Fibroblast of gingiva (primary cell): ENCODE data around the gene PHACTR3.

ENCODE experiments used
- DNase-seq: peaks from one replicate; pipeline ENCODE4 v3.0.0-alpha.2; 2011; ENCODE audit warnings: low read depth

The PHACTR3 gene

DNA sequence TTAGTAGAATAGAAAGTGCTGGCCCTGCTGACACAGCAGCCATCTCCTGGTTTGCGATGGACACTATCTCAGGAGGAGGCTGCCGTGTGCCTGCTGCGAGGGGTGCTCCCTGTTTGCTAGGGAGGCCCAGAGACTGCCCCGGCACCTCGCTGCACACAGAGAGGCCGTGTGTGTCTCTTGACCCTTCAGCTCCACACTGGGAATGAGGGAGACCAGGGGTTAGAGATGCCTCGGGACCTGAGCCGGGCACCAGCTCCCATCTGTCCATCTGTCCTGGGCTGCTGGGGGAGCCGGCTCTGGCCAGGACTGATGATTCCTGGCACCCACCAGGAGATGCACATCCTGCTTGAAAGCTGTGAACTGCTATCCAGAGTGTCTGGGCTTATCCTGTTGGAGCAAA, 18.2 kb downstream of the PHACTR3 start:
- DNase-seq = no peak

DNA sequence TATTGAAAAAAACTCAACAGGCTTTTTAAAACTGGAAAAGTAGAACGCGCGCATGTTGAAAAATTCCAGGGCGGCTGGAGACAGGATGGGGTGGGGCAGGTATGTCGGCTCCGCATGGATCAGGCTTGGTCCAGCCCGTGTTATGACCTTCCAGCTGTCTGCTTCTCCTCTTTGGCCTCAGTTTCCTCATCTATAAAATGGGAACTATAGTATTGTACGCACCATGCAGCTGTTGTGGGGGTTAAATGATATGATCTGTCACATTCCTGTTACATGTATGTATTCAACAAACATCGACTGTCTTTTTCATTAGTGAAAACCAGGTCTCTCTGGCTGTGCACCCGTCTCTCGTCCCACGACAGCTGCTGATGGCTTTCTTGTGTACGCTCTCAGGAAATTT, 18.8 kb downstream of the PHACTR3 start:
- no peak for DNase-seq

DNA sequence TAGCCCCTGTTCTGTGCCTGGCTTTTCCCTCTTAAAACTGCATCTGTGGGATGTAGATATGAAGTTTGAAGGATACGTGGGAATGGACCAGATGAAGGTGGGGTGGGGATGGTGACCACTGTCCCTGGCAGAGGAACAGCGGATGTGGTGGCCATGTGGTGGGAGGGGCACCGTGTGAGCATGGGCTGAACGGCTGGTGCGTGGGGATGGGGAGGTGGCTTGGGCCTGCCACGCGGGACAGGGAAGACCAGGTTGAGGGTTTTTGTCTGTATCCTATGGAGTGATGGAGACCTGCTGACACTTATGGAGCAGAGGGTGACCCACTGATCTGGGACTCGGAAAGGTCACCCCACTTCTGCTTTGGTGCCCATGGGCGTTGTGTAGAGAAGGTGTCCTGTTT, 19.2 kb downstream of the PHACTR3 start:
- no peak for DNase-seq

DNA sequence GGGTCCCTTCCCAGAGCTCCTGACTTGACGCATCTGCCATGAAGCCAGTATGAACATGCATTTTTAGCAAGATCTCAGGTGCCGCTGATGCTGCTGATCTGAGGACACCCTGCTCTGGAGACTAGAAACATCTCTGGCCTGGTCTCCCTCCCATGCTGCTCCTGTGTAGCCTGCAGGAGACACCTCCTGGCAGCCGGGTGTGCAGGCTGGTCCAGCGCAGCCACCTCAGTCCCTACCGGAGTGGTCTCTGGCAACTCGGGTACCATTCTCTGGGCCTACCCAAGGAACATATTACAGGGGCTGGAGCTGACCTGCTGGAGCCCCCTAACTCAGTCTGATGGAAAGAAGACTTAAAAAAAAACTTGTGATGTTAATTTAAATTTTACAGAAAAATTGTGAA, 20.1 kb downstream of the PHACTR3 start:
- no peak for DNase-seq

DNA sequence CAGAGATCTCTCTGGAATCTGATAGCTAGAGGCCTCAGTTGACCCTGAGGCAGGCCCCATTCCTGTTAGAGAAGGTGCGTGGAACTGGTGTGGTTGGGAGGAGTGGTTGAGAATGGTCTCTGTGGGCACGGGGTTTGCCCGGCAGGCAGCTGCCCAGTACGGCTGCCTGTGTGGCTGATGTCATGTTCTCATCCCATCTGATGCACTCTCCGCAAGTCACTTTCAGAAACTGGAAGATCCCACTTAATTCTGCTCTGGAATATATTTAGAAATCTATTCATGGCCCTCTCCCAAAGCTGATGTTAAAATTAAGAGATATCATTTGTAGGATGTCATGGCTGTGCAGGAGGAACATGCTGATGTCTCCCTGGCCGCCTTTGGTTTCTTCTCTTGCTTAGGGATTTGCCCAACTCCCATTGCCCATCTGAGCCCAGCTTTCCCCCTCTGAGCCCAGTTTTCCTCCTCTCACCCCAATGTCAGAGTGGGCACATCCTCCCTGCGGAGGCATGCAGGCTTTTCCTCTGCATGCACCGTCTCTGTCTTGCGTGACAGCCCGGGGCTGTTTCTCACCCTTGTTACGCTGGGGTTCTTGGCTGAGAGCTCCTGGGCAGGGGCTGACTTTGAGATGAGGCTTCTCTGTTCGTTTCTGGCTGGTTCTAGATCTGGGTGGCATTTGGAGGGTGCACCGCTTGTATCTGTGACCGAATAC, 21.0 kb downstream of the PHACTR3 start:
- DNase-seq = no peak

DNA sequence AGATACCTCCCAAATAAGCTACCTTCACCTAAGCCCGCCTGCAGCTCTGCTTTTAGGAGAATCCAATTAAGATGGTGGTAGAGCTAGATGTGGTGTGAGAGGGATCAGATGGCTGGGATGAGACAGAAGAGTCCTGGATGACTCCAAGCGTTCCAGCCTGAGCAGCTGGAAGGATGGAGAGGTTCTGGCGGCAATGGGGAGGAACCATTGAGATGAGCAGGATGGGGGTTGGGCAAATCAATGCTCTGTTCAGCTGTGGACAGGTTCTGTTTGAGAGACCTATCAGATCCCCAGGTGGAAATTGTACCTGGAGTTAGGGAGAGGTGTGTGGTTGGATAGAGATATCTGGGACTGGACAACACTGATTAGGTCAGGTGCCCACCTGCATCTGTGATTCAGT, 23.0 kb downstream of the PHACTR3 start:
- no peak for DNase-seq

DNA sequence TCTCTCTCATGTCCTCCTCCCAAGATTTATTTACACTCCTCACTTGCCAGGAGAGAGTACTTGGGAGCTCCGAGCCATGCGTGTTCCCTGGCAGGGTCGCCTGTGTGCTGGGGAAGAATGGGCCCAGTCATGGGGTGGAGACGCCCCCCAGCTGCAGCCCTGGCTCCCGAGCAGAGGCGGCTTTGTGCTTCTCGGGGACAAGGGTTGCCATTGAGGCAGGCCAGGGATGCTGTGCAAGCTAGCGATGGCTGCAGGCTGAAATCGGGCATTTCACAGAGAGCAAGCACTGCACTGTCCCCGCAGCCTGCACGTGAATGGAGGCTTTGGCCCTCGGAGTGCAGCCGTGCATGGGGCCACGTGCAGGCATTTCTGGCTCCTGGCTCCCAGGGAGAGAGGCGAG, 23.8 kb downstream of the PHACTR3 start:
- no peak for DNase-seq

DNA sequence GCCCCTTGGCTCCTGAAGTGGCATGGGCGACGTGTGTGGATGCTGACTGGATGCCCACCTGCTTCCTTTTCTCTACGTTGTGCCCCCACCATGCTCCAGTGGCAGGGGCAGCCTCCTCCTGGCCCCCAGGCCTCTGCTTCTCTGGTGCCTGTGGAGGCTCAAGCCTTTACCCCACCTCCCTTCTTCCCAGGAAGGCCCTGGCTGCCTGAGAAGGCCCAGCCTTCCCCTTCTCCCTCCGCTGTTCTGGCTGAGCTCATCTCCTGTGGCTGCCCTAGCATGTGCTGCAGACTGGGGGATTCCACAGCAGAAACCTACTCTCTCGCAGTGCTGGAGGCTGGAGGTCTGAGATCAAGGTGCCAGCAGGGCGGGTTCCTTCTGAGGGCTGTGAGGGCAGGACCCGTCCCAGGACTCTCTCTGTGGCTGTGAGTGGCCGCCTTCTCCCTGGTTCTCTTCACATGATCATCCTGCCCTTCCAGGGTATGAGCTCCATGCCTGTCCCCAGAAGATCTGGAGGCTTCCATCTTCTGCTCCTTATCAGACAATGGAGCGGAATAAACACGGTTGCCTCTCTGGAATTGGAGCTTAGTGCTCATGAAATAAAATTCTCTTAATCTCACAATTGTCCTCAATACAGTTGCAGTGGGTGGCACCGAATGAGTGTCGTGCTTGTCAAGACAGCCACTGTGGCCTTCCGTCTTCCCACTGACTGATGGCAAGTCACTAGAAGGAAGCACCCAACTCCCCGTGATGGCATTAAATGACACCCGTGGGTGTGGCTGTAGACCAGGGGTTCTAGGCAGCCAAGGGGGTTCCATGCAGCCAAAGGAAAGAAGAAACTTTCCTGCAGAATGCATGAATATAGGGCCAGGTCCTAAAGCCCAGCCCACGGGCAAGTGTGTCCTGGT, 25.1 kb downstream of the PHACTR3 start:
- no peak for DNase-seq

DNA sequence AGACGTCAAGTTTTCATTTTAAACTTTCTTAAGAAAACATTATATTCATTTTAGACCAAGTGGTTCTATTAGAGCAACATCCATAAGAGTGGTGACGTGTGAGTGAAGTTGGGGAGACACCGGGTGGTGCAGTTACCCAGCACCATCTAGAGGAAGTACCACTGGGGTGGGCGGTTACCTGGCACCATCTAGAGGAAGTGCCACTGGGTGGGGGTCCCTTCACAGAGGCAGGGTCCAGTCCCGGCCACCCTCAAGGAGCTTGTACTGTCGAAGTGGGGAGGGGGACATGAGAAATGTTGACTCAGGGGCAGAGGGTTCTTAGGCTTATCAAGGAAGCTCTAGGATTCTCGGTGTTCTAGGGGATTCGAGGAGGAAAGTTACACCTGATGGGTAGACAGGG, 26.2 kb downstream of the PHACTR3 start:
- DNase-seq = no peak

DNA sequence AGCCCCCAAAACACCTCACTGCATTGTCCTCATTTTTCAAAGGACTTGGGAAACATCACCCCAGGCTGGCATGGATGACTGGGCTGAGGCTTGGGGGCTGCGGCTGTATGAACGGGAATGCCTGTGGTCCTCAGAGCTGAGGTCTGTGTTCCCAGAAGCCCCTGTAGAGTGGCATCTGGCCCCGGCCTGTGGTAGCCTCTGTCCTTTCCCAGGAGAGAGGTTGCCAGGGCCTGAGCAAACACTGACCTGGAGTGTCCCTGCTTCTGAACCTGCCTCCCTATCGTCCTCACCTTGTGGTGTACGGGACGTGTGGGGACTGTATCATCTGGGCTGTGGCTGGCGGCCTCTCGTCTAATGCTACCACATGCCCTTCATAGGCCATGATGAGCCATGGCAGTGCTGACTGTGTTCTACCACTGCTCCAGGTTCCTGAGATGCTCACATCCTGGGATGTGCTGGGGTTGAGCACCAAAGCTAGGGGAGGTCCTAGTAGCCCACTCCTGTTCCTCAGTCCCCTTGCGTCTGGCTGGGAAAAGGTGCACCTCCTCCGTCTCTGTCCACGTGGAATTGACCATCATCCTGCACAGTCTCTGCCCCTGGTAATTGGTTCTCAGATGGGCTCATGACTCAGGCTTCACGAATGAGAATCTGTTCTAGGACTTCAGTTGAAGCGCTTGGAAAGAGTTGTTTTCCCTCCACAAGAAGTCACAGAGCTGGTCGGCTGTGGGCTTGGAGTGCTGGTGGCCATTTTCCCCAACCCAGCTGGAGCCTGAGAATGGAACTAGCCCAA, 27.6 kb downstream of the PHACTR3 start:
- no peak for DNase-seq

DNA sequence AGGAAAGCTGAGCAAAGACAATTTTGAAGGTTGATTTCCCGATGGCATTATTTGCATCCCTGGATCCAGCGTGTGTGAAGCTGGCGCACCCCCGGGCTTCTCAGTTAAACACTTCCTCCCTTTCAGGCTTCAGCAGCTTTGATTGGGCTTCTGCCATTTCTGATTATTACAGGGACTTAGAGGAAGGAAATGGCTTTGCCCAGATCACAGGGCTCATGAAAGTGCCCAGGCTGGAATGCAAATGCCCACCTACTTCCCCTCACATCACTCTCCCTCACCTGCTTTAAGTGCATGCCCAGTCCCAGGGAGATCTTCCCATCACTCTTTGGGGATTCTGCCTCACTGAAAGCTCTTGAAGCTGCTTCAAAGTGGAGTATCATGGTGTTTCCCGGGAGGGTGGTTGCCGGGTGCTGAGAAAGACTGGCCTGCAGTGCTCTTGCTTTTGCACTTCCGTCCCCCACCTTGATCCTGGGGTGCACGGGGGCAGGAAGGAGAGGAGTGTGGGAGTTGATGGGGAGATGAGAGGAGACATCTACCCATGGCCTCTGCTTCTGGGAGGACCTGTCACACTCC, 28.3 kb downstream of the PHACTR3 start:
- no peak for DNase-seq

DNA sequence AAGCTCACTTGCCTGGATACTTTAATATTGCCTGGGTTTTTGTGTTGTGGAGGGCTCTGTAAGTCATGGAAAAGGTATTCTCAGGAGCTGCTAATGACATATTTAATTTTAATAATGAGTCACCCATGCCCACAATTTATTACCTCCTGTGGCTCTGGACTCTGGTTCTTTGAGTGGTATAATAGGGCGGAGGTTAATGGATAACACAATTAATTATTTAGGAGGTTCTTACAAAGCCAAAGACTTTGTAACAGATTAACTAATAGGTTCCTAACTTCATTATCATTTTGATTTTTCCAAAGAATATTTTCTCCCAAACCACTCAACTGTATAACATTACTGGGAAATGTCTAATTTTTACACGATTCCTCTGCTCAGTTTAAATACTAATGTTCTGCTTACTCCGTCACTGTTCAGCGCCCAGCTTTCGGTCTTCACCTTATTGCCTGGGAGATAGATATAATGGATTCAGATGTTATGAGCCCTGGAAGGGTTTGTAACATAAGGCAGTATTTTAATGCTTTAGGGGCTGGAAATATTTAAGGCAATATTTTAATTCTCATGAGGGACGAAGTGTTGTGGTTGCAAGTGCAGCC, 29.4 kb downstream of the PHACTR3 start:
- no peak for DNase-seq

DNA sequence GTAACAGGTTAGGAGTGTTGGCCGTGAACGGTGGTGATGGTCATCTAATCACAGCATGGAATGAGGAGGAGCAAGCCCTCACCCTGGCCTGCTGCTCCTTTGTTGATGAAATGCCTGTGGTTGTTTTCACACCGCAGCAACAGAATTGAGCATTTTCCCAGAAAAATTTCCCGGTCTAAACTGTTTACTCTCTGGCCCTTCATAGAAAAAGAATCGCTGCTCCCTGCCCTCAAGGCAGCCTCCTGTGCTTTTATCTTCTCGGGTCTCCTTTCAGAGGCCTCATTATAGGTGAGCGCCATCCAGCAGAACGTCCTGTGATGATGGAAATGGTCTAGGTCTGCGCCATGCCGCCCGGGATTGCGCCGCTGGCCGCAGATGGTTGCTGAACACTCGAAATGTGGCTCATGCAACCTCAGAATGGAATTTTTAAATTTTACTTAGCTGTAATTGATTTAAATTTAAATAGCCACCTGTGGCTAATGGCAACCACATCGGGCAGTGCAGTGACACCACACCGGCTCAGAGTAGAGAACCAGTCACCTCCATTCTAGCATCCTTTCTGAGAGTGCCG, 30.2 kb downstream of the PHACTR3 start:
- no peak for DNase-seq

DNA sequence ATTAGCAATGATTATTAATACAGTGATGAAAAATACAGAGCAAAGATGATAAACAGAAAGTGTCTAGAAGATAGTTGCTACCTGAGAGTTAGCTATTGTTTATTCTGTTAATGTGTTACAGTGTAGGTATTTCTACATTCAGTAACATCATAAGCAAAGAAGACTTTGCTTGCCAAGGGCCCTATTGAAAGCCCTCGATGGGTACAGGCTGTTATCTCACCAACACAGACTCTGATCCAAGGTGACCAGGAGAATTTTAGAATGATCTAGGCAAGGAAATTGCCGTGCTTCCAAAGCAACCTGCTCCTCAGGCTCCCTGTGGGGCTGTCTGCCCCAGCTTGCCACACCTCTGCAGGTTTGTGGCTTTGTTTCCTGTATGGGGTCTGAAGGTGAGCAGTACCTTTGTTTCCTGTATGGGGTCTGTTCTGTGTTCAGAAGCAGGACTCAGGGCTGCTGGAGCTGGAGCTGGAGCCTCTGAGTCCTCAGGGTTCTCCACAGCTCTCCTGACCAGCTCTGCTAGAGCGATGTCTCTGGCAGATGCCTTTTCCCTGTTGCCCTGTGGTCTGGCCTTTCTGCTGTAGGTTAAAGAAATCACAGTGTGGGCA, 32.5 kb downstream of the PHACTR3 start:
- no peak for DNase-seq

DNA sequence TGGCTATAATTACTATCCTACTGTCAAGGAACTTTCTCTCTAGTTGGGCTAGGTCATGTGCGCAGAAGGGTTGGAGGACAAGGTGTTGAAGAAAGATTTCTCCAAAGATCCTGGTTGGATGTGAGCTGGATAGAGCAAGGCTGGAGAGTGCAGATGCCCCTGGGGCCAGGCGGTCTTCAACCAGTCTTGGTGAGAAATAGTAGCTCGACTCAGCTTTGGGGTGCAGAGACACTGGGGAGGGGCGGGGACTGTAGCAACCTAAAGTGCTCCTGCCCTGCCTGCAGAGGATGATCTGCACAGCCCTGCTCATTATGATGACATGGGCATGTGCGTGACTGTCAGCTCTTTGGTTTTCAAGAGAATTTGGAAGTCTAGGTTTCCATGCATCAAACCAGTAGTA, 35.9 kb downstream of the PHACTR3 start:
- DNase-seq = no peak

DNA sequence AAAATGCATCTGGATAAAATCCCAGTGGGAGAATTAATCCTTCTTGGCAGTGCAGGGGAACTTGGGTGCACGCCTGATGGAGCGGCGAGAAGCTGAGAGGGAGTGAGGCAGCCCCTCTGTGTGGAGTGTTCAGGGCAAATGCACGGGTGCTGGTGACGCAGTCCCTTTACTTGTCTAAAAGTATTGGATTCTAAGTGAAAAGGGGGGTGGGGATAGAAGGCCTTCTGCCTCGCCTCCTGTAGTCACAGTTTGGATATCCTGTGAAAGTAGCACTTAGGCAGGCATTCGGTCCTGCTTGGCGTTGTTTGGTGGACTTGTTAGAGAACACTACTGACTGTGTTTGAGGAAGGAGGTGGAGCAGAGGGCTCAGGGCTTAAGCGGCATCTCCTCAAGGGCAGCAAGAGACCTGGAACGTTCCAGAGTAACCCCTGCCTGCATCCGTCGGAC, 39.3 kb downstream of the PHACTR3 start:
- DNase-seq = no peak

DNA sequence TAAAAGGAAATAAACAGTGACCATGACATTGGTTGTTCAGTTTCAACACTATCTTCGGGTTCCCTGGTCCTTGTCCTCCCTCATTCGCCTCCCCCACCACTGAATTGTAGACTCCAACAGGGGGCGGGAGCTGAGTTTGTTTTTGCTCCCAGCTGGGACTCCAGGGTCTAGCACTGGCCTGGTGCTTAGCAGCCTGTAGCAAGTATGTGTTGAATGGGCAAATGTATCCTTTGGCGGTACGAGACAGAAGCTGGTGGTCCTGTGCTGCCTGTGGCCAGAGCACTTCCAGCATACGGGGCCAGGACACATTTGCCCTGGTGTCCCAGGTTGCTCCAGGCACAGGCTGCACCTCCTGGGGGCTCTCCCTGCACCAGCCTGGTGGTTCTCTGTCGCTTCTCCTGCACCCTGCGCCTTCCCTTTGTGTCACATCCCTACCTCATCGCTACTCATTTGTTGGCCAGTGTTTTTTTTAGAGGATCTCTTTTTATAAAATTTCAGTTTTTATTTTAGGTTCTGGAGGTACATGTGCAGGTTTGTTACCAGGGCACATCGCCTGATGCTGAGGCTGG, 40.1 kb downstream of the PHACTR3 start:
- no peak for DNase-seq

DNA sequence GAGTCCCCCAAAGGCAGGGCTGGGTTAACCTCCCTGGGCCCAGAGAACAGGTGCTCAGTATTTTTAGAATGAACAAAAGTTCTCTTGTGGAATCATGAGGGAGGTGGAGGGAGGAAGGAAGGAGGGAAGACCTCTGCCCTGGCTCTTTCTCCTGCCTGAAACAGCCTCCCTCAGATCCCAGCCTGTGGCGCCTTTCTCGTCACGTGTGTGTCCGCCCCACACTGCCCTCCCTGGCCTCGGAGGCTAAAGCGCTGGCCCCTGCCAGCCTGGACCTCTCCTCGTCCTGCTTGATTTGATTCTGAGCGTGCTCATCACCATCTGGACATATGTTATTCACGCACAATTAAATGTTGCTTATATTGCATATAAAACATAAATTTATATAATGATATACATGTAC, 40.9 kb downstream of the PHACTR3 start:
- DNase-seq = no peak

DNA sequence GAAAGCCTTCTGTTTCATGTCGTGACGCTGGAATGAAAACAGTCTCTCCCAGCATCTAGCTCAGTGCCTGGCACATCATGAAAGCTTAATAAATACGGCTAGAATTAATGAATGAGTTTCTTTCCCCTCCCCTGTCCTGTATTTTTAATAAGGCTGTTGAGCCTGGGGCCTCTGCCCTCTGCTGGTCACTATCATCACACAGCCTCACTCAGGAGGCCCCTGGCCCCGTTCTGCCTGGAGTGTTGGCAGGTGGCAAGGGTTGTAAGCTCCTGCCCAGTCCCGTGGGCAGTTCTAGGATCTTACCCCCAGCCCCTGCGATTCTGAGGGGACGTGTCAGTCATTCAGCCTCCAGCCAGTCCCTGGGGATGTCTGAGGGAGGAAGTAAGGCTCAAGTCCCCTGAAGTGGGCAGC, 41.4 kb downstream of the PHACTR3 start:
- DNase-seq = no peak

DNA sequence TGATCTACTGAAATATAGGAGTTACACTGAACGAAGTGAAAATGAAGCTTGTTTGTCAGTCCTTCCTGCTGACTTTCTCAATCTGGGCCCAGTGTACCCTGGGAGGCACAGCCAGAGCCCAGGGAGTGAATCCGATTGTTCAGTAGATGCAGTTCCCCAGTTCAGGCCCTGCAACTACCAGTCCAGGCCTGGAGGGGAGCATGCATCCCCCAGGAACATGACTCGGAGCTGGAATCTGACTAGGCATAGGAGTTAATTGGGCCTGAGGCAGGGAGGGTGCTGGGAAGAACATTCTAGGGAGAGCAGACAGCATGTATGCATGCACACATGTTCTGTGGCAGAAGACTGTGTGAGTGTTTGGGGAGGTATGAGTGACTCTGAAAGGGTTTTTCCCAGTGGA, 42.1 kb downstream of the PHACTR3 start:
- DNase-seq = no peak

DNA sequence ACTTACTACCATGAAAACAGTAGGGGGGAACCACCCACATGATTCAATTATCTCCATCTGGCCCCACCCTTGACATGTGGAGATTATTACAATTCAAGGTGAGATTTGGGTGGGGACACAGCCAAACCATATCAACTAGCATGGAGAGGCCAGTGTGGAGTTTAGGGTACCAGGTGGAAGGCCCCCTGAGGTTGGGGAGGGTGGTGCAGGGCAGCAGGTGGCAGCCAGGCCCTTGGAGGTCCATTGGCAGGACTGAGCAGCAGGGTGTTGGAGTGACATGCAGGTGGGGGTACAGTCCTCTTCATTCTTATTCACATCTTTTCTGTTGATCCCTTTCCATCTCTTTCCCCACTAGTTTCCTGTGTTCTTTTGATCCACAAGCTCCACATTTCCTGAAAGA, 42.9 kb downstream of the PHACTR3 start:
- DNase-seq = no peak
